SJCRH30 (cell line): Measurements from ENCODE around the gene PRSS50. TPM values are rescaled to one million over a fixed set of nuclear protein-coding genes. Genes with fewer than 3 reads are reported as not detected.

ENCODE experiments used
- DNase-seq, 2 experiments: peaks; one replicate each; pipeline ENCODE4 v3.0.0-alpha.2; 2015 to 2020
- H3K27ac ChIP-seq: fragments of 250-450 bp; sonication (Bioruptor Pico); 2 replicates; pipeline ENCODE4 v1.5.1; 2020; ENCODE audit warnings: mild to moderate bottlenecking, moderate library complexity
- H3K27me3 ChIP-seq: fragments of 250-450 bp; sonication (Bioruptor Pico); 2 replicates; pipeline ENCODE4 v1.5.1; 2020; ENCODE audit warnings: mild to moderate bottlenecking, moderate library complexity
- H3K36me3 ChIP-seq: fragments of 250-450 bp; sonication (Bioruptor Pico); 2 replicates; pipeline ENCODE4 v1.5.1; 2020; ENCODE audit warnings: mild to moderate bottlenecking, moderate library complexity
- H3K4me1 ChIP-seq: fragments of 250-450 bp; sonication (Bioruptor Pico); 2 replicates; pipeline ENCODE4 v1.5.1; 2020; ENCODE audit warnings: mild to moderate bottlenecking, moderate library complexity
- H3K4me3 ChIP-seq: fragments of 250-450 bp; sonication (Bioruptor Pico); 2 replicates; pipeline ENCODE4 v1.5.1; 2020; ENCODE audit warnings: mild to moderate bottlenecking, moderate library complexity
- H3K9me3 ChIP-seq: fragments of 250-450 bp; sonication (Bioruptor Pico); replicated peaks from 2 replicates; pipeline ENCODE4 v1.5.1; 2020; ENCODE audit warnings: mild to moderate bottlenecking, moderate library complexity
- total RNA-seq: library from RNA; depleted of rRNA; stranded (reverse); fragments of >200 nt; shearing (Covaris generic); gene quantifications from 2 replicates; pipeline ENCODE4 v1.2.3, GENCODE V29; 2014

Gene PRSS50
- total RNA-seq, 1 experiment from 2014 or later, result not detected

- DNase-seq, result peak in 1 of 2 experiments; percentile 59
- no peaks in the 10 kb centered on the region for H3K27me3 ChIP-seq
Observed at GRCh38 chr3:46676601-46677410, 40.9 kb downstream of the PRSS50 start.

GRCh38 chr3:46675843-46676567 lies 41.7 kb downstream of the PRSS50 start:
- Histone ChIP-seq H3K9me3 (no peaks in the 10 kb centered on the region), H3K4me3 (peak overlapping the region; percentile 63), H3K27me3 (no peaks in the 10 kb centered on the region), H3K36me3 (no peaks in the 10 kb centered on the region), H3K27ac (no peak overlapping the region), H3K4me1 (no peaks in the 10 kb centered on the region)
- DNase-seq, result no peak

More at GRCh38 chr3:46676601-46677410, 40.9 kb downstream of the PRSS50 start:
- Histone ChIP-seq H3K9me3 (no peaks in the 10 kb centered on the region), H3K4me3 (peak overlapping the region; percentile 63), H3K27ac (peak overlapping the region; percentile 71), H3K4me1 (no peaks in the 10 kb centered on the region), H3K36me3 (no peaks in the 10 kb centered on the region)

- no peaks in the 10 kb centered on the region for H3K36me3 ChIP-seq
- H3K27me3 ChIP-seq, result no peaks in the 10 kb centered on the region
Observed at GRCh38 chr3:46675426-46675825, 42.2 kb downstream of the PRSS50 start.

GRCh38 chr3:46674031-46674845 lies 43.4 kb downstream of the PRSS50 start:
- H3K27me3 ChIP-seq, result no peaks in the 10 kb centered on the region
- no peak overlapping the region for H3K27ac ChIP-seq
- H3K4me3 ChIP-seq, result no peak overlapping the region
- H3K9me3 ChIP-seq, result no peaks in the 10 kb centered on the region
- H3K4me1 ChIP-seq, result no peaks in the 10 kb centered on the region
- H3K36me3 ChIP-seq, result no peaks in the 10 kb centered on the region
- no peak for DNase-seq

More at GRCh38 chr3:46675426-46675825, 42.2 kb downstream of the PRSS50 start:
- H3K9me3 ChIP-seq, result no peaks in the 10 kb centered on the region
- H3K4me1 ChIP-seq, result no peaks in the 10 kb centered on the region
- no peak for DNase-seq
- H3K27ac ChIP-seq, result no peak overlapping the region
- no peak overlapping the region for H3K4me3 ChIP-seq

GRCh38 chr3:46673151-46674030 lies 44.3 kb downstream of the PRSS50 start:
- Histone ChIP-seq H3K4me1 (no peaks in the 10 kb centered on the region), H3K27me3 (no peaks in the 10 kb centered on the region), H3K4me3 (no peak overlapping the region), H3K27ac (no peak overlapping the region), H3K9me3 (no peaks in the 10 kb centered on the region), H3K36me3 (no peaks in the 10 kb centered on the region)
- no peak for DNase-seq

- Histone ChIP-seq H3K27ac (no peak overlapping the region), H3K9me3 (no peaks in the 10 kb centered on the region), H3K4me1 (0 out of 2 replicates have a peak, but pooled peaks cover 2% of the 10 kb centered on the region), H3K27me3 (no peaks in the 10 kb centered on the region), H3K4me3 (no peak overlapping the region), H3K36me3 (no peaks in the 10 kb centered on the region)
- no peak for DNase-seq
Observed at GRCh38 chr3:46672349-46672695, 45.3 kb downstream of the PRSS50 start.

GRCh38 chr3:46671541-46672348 lies 45.9 kb downstream of the PRSS50 start:
- H3K27me3 ChIP-seq, result no peaks in the 10 kb centered on the region
- no peaks in the 10 kb centered on the region for H3K36me3 ChIP-seq
- H3K9me3 ChIP-seq, result no peaks in the 10 kb centered on the region
- 0 out of 2 replicates have a peak, but pooled peaks cover 8% of the 10 kb centered on the region for H3K4me1 ChIP-seq
- no peak overlapping the region for H3K4me3 ChIP-seq
- no peak overlapping the region for H3K27ac ChIP-seq
- no peak for DNase-seq

- no peaks in the 10 kb centered on the region for H3K36me3 ChIP-seq
- no peak overlapping the region for H3K27ac ChIP-seq
- H3K4me1 ChIP-seq, result 0 out of 2 replicates have a peak, but pooled peaks cover 8% of the 10 kb centered on the region
- peak in 1 of 2 experiments; percentile 0 for DNase-seq
- H3K4me3 ChIP-seq, result no peak overlapping the region
- no peaks in the 10 kb centered on the region for H3K9me3 ChIP-seq
- H3K27me3 ChIP-seq, result no peaks in the 10 kb centered on the region
Observed at GRCh38 chr3:46670891-46671427, 46.7 kb downstream of the PRSS50 start.

GRCh38 chr3:46670000-46670890 lies 47.4 kb downstream of the PRSS50 start:
- Histone ChIP-seq H3K9me3 (no peaks in the 10 kb centered on the region), H3K4me1 (0 out of 2 replicates have a peak, but pooled peaks cover 8% of the 10 kb centered on the region), H3K36me3 (no peaks in the 10 kb centered on the region), H3K27me3 (no peaks in the 10 kb centered on the region), H3K4me3 (no peak overlapping the region), H3K27ac (no peak overlapping the region)
- no peak for DNase-seq

- H3K27me3 ChIP-seq, result no peaks in the 10 kb centered on the region
- no peak for DNase-seq
- no peaks in the 10 kb centered on the region for H3K9me3 ChIP-seq
- 0 out of 2 replicates have a peak, but pooled peaks cover 8% of the 10 kb centered on the region for H3K4me1 ChIP-seq
- H3K36me3 ChIP-seq, result no peaks in the 10 kb centered on the region
- H3K27ac ChIP-seq, result no peak overlapping the region
- H3K4me3 ChIP-seq, result no peak overlapping the region
Observed at GRCh38 chr3:46669191-46669999, 48.3 kb downstream of the PRSS50 start.

GRCh38 chr3:46668591-46668990 lies 49.1 kb downstream of the PRSS50 start:
- Histone ChIP-seq H3K27ac (no peak overlapping the region), H3K36me3 (no peaks in the 10 kb centered on the region), H3K4me3 (no peak overlapping the region), H3K4me1 (peaks cover 16% of the 10 kb centered on the region), H3K9me3 (no peaks in the 10 kb centered on the region), H3K27me3 (no peaks in the 10 kb centered on the region)
- peak in 1 of 2 experiments; percentile 1 for DNase-seq

GRCh38 chr3:46668116-46668515 lies 49.6 kb downstream of the PRSS50 start:
- Histone ChIP-seq H3K36me3 (no peaks in the 10 kb centered on the region), H3K27ac (no peak overlapping the region), H3K4me3 (no peak overlapping the region), H3K4me1 (peaks cover 20% of the 10 kb centered on the region), H3K27me3 (no peaks in the 10 kb centered on the region), H3K9me3 (no peaks in the 10 kb centered on the region)
- peak in 1 of 2 experiments; percentile 1 for DNase-seq
